Superior temporal gyrus (tissue), 1 donor: ENCODE results near the gene CCNH.
A peak's percentile ranks its signal among the peaks of the same experiment; 100 is the strongest.

Experiments used
- DNase-seq: peaks from one replicate; pipeline ENCODE4 v3.0.0-alpha.2; 2016; ENCODE audit errors: extremely low spot score

The CCNH gene

DNA sequence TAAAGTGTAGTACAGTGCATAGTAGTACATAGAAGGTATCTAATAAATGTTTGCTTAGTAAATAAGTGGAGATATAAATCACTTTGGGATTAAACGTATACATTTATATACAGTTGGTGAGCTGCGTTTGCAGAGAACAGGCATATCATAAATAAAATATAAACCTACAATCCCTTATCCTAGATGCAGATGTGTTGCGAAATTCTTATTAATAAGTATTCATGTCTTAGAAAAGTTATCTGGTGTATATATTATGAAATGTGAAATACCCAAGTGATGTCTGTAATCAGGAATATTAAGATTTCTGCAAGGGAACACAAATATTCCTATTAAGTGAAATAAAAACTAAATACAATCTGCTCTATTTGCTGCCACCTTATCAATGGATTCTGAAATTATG is 8.8 kb downstream of the CCNH start:
- no peak for DNase-seq

DNA sequence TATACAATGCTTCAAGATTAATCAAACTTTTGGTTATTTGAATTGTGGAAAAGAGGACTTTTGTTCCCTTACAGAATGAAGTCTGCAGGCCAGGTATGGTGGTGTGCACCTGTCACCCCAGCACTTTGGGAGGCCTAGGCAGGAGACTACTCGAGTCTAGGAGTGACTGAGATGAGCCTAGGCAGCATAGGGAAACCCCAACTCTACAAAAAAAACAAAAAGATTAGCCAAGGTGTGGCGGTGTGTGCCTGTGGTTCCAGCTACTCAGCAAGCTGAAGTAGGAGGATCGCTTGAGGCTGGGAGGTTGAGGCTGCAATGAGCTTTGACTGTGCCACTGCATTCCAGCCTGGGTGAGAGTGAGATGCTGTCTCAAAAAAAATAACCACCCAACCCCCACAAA is 9.3 kb downstream of the CCNH start:
- DNase-seq: no peak

DNA sequence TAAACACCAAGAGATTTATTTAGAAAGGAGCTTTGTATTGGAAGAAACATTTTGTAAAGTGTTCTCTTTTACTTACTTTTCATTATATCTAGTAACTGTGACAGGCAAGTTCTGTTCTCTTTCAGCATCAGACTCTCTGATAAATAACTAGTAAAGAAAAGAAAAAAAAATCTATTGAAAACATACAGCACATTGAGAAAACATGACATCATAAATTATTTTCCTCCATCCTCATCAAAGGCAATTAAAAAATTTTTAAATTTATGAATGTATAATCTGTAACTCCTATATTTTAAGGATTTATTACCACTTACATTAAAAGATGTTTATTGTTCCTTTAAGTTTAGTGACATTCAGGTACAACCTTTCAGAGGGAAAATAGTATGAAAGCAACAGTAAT is 11.1 kb downstream of the CCNH start:
- no peak for DNase-seq

DNA sequence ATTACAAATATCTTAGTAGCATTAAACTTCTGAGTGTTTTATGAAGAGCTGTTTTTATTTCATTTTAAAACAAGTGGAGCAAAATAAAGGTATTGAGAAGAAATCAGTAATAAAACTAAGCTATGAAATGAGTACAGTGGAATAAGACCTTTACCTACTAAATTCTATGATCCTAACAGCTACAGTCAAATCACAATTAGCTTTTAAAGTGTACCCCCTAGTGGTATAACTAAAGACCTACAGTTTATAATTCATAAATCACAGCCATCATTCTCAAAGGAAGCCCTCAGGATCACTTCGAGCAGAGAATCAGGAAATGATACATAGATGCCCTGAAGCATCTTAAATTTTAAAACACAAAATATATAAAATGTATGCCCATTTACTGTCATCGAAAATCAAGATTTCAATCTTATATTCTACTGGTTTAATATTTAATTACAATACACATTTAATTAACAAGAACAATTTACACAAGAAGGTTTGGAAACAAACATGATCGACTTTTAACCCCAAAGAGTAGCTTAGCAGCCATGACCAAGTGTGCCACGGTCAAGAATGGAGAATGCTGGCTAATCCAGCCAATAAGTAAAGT is 12.3 kb downstream of the CCNH start:
- DNase-seq: peak; percentile 80

DNA sequence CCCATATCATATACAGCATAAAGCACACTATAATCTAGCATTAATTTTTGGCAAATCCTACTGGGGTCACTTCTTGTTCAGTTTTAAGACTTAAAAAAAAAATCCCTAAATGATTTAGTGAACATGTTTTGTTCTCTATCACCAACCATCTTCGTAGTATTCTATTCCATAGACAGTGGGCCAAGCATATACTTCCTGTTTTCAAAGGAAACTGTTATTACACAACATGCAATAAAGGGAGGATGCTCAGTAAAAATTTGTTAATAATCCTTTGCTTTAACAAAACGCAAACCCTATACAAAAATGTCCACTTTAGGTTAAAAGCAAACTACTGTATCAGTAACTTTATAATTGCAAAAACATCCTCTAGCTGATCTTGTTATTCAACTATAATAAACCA is 13.0 kb downstream of the CCNH start:
- no peak for DNase-seq

DNA sequence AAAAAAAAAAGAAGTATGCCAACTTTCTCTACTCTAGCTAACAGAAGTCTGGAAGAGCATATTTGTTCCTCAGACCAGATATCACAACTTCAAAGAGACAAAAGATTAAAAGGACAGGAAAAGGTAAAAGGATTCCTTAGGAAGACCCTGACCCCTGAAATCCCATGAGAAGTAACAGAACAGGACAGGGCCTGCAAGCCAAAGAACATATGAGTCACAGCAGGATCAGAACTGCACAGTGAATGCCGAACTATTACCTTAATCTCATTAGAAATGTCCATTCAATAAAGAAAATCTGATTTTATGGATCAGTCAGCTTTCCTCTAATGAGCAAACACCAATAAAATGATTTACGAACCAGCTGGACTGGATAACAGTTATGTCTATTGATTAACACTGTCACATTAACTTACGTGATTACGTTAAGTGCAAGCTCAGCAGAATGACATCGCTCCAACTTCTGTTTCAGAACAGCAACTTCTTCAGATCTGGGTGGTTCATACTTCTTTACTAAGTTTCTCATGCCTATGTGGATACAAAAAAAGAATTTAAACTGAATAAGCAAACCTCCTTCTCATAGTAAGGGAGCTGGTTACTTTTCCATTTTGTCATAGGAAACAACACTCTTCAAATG is 13.6 kb downstream of the CCNH start:
- no peak for DNase-seq

DNA sequence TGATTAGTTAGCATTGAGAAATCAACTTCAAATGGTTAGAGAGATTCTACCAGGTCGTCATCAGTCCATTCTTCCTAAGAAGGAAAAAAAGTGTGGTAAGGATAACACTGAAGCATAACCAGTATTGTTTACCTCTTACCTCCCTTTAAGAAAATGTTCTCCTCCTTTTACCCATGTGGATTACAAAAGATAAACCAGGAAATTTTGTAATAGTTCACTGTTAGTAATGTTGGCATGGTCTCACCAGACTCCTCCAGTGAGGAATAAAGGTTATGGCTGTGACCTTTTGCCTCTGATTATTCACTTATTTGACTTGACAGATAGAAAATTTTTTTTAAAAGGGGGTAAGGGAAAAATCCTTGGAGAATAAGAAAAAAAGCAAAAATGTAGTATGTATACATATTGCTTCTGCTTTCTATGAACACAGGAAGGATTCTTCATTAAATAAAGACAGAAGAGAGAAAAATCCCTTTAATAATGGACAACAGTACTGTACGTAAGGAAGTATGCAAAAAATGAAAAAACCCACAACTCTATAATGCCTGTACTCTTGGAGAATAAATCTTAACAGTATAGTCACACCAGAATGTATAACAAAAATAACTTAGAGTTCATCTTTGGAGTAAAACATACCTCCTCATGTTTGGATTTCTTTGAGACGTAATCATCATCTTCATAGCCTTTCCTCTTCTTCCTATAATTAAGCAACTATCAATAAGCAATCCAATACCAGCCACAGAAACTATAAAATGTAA is 18.1 kb downstream of the CCNH start:
- no peak for DNase-seq

DNA sequence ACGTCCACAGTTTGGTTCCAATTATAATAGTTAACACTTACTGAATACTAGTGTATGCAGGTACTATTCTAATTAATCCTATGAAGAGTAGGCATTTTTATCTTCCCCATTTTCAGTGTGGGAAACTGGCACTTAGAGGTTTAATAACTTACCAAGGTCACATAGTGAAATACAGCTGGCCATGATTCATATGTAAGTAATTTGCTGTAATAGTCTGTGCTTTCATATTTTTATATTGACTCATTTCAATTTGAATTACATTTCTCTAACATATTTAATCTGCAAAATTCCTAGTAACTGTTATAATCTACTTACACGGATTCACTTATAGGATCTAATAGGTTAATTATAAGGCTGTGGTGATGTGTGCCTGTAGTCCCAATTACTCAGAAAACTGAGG is 19.4 kb downstream of the CCNH start:
- no peak for DNase-seq

DNA sequence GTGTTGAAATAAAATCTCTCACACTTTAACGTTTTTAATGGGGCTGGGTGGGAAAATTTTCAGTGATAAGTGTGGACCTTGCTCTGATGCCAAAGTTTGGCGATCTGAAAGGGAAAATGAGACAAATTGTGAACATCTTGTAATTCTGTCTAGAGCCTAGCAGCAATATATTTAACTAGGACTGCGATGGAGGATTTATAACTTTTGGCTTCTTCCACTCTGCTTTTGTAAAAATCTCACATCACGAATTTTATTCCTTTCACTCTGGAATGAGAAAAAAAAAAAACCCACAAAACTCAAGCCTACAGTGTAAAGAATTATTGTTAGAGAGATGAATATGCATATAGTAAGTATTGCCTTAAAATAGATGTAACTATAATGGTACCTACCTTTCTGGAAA is 19.9 kb downstream of the CCNH start:
- DNase-seq: no peak

DNA sequence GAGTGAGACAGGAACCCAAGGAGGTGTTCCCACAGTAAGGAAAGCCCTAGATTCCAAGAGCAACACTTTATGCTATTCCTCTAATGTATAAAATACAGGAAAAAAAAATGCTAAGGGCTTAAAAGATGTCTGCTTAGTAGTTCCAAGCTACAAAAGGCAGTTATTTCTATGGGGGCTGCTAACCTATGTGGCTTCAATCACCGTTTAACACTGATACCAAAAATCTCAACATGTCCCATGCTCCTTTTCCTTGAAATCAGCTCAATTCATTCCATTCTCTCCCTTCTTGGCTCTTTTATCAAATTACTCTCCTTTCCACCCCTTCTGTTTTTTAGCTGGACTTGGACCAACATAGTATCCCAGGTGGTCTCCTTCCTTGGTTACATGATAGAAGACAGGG is 20.6 kb downstream of the CCNH start:
- DNase-seq: no peak

DNA sequence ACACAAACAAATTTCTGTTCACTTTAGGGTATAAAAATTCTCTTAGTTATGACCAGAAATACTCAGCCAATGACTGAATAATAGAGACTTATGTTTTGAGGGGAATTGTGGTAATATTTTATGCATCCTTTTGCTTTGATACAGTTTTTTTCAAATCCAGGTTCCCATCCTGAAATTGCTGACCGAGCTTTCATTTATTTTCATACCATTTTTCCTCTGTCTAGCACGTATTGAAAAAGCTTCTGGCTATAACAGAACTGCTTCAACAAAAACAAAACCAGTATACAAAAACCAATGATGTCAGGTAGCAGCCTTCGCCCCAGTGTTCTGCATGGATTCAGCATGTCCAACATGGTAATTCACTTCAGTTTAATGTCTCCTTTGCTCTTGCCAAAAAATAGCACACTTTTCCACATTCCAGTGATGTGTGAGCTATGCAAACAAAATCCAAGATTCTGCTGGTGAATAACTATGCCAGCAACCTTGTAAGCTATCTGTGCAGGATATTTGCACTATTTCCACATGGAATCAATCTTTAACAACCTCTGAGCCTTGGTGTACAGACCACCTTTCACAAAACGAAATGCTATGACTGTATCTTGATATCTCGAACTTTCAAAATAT is 22.0 kb downstream of the CCNH start:
- DNase-seq: no peak

DNA sequence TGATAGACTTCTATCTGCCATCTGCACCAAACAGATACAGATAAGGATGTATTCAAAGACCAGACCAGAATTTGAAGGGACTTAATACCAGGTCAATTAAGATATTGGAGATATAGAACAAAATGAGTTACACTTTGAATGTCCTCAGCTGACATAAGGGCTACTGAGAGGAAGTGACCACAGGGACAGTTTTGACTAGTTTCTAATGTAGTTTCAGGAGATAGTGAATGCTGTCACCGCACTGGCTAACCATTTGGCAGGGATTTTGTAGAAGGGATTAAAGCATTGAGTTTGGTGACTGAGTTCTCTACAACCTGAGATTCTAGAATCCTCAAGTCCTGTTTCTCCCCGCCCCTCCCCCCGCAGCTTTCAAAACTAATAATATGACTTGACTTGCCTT is 22.7 kb downstream of the CCNH start:
- DNase-seq: no peak

DNA sequence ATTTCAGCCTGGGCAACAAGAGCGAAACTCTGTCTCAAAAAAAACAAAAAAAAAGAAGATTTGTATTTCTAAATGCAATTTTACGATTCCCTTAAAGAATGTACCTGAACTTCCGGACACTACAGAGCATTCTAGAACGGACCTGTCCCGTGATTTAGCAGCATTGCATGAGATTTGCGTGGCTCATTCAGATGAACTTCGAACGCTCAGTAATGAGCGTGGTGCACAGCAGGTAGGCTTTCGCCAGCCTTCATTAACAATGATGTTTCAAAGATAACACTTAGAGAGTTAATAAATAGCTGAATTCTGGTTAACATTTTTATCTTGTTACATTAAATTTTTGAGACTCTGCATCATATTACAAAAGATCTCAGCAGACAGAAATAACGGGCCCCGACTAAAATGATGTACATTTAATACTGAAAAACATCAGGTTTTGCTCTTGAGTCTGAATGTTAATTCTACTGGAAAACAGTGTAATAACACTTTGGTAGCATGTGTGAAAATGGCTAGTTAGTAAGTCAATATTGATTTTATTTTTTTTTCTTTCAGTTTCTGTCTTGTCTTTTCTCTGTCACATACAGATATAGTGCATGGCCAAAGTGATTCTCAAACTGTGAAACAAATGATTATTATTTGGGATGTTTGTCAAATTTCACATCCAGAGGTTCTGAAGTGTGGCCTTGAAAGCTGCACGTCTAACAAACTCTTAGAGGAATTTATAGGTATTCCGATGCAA is 23.3 kb downstream of the CCNH start:
- DNase-seq: no peak

DNA sequence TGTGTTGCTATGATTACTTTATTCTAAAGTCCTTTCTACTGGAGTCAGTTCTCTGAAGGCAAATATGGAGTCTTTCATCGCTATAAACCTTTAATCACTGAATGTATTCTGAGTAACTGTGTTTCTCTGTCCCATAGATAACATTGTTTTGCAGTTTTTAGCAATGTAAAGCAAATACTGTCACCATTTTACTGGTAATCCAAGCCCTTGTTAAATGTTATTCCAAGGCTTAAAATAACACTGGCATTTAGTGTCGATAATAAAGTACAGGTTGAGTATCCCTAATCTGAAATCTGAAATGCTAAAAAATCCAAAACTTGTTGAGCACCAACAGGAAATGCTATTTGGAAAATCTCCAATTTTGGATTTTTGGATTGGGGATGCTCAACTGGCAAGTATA is 24.6 kb downstream of the CCNH start:
- no peak for DNase-seq

DNA sequence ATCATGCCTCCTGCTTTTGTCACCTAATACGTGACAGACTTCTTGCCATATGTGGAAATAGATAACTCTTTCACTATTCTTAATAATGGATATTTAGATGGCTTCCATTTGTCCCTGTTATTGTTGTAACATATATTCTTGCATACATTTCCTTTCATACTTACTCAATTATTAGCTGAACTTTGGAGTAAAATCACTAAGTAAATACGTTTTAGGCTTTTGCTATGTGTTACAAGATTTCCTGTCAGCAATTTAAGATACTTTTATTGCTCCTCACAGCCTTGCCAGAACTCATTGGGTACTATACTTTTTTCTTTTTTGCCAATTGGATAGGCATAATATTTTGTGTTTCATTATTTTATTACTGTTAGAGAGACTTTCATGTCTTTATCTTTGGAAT is 26.9 kb downstream of the CCNH start:
- no peak for DNase-seq

DNA sequence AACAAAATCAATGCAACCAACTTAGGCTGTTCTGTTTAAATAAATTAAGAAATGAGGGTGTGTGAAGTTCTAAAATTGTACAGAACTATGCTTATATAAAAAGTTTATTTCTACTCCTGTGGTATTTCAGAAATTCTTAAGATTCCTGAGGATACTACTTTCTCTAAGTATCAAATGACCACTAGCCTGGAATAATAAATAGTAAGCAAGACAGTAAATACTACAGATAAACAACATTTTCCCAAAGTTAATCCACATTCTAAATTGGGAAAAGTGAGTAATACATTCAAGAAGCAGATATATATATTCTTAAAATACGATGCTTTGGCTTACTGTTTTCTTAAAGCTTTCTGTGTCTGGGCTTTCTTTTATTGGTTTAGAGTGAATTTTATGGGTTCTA is 29.5 kb downstream of the CCNH start:
- DNase-seq: no peak

DNA sequence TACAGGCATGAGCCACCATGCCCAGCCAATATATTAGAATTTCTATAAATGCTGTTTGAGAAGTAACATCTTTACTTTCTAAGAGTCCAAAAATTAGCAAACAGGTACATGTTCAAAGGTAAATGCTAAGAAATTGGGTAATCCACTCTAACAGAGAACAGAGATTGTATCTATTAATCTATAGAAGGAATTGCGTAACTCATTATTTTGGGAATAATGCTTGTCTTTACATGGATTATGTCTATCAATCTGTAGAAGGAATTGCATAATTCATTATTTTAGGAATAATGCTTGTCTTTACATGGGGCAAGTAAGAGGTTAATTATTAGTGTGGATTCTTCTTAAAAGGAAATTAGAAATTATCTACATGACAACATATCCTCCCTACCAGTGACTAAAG is 30.5 kb downstream of the CCNH start:
- no peak for DNase-seq

DNA sequence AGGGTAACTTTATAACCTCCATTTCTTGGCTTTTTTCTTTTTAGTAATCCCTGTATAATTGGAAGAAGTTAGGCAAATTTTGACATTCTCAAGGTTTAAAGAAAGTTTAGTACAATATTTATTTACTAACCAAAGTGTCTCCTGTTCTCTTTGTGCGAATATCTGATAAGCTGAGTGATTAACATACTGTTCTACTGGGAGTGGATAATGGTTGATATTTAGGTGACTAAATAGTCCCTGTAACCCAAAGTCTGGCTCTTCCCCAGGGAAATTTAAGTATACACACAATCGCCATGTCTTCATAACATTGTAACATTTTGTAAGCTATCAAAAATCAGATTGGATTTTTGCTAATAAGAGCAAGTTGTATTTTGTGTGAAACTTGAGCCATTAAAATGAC is 40.0 kb downstream of the CCNH start:
- no peak for DNase-seq

DNA sequence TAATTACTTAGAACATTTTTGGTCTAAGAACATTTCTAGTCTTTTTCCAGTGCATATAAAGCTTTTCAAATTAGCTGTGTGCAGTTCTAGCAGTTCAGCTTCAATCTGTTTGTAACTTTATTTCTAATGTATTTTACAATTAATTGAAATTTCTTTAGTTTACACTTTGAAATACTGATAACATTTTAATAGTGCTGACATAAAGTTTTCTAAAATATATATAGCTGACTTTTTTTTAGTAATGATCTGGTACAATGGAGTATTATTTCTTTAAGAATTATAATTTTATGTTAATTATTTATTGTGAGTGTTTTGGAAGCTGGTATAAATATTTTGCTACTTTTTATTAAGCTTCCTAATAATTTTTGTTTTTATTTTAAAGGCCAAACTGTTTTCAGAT is 43.3 kb downstream of the CCNH start:
- DNase-seq: no peak

DNA sequence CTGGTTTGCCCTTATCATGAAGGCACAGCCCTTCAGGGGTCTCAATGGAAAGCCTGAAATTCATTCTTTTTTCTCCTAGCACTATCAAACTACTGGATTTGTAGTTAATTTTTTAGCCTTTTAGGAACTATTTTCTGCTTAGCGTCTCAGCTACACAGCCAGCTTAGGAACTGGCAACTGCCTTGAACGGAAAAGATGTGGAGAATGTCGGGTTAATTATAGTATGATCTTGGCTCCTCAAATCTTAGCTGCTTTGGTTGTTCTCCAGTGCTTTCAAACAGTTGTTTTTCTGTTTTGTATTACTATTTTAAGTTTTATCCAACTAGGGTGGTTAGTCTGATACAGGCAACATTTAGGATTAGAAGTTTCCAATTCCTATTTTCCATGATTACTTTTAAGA is 44.1 kb downstream of the CCNH start:
- DNase-seq: no peak

DNA sequence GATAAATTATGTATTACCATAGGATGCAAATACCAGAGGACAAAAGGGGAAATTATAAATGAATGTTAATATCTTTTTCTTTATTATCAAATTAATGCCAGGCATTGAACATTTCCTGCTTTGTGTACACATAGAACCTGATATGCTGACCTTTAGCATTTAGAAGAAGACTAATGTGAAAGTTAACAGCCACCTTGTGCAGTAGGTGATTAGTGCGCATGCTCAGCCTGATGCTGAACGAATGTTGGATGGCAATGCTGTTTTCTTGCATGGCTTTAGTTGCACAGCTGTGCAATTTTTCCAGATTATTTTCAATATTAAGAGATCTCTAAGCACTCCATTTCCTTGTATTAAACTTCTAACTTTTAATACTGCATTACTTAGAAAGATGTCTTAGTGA is 45.5 kb downstream of the CCNH start:
- DNase-seq: no peak

DNA sequence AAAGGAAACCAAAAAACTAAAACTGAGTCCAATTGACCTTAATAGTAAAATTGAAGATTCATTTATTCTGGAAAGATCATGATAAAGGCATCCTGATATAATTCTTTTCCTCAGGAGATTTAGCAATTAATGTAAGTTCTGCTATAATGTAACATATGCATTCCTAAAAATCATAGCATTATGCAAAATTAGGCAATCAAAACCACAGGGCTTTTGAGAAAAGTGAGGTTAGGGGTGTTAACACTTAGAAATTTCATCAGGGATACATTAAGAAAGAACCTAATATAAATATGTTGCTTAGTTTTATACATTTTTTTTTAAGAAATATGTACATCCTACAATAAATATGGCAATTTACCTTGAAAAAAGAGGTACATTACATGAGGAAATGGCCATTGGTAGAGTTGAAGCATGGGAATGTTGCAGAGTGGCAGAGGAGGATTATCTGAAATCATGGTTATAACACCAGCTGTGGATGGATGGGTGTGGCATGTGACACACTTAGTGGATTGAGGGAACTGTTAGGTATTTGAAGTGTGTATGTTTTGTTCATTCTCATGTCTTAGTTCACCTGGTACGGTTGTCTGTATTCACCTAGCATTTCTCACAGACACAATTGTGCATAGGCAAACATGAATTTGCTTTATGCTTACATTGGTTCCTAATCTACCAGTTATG is 51.1 kb downstream of the CCNH start:
- DNase-seq: no peak
